Measurements from ENCODE around the gene REC114.

Gene REC114

GRCh38 chr15:73600413-73601335, 157.7 kb downstream of the REC114 start:
- no peak overlapping the region for H3K27ac ChIP-seq

GRCh38 chr15:73601451-73602445, 158.8 kb downstream of the REC114 start:
- H3K27ac ChIP-seq = no peak overlapping the region
- TF ChIP-seq CTCF (IDR thresholded peaks at IDR 0.05) (no peak), ZFX (IDR thresholded peaks at IDR 0.05; ENCODE audit: borderline replicate concordance) (no peak)

More at GRCh38 chr15:73600413-73601335, 157.7 kb downstream of the REC114 start:
- TF ChIP-seq ZFX (IDR thresholded peaks at IDR 0.05; ENCODE audit: borderline replicate concordance) (no peak), CTCF (IDR thresholded peaks at IDR 0.05) (no peak)

DNA sequence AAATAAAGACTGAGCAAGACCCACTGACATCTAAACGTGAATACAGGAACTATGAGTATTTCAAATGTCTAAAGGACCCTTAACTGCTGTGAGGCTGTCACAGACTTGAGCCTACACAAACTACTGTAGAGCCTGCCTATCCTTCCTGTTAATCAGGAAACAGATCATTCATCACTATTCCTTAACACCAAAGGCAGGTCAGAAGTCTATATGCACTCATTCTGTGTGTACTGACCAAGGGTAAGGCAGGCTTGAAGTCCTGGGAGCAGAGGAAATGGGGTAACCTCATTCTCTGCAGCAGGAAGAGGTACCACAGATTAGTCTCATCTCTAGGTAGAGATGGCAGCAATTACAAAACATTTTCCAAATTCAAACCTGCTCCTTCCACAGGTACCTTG, 159.5 kb downstream of the REC114 start:
- TF ChIP-seq ZFX (IDR thresholded peaks at IDR 0.05; ENCODE audit: borderline replicate concordance) = no peak
- no peak for TF ChIP-seq CTCF (IDR thresholded peaks at IDR 0.05)
- H3K27ac ChIP-seq = no peak overlapping the region

DNA sequence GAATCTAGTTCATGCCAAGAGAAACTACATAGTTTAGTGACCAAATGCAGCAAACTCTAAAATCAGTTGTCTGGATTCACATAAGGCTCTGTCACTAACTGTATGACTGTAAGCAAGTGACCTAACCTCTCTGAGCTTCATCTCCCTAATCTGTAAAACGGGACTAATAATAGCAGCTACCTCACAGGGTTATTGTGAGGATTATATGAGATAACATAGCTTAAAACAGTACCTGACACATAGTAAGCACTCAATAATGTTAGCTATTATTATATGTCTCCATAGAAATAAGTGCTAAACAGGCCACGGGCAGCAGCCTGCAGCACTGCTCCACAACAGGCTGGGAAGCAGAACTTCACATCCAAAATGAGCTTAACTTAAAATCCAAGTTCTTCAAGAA, 160.0 kb downstream of the REC114 start:
- H3K27ac ChIP-seq = no peak overlapping the region
- TF ChIP-seq ZFX (IDR thresholded peaks at IDR 0.05; ENCODE audit: borderline replicate concordance) (no peak), CTCF (IDR thresholded peaks at IDR 0.05) (no peak)

- TF ChIP-seq ZFX (IDR thresholded peaks at IDR 0.05; ENCODE audit: borderline replicate concordance) (no peak), CTCF (IDR thresholded peaks at IDR 0.05) (no peak)
- no peak overlapping the region for H3K27ac ChIP-seq
These were observed 161.5 kb downstream of the REC114 start for GRCh38 chr15:73604477-73604876.

- TF ChIP-seq CTCF (IDR thresholded peaks at IDR 0.05) (no peak), ZFX (IDR thresholded peaks at IDR 0.05; ENCODE audit: borderline replicate concordance) (no peak)
- no peak overlapping the region for H3K27ac ChIP-seq
These were observed 162.9 kb downstream of the REC114 start for GRCh38 chr15:73605759-73606436.
